ENCODE results near the gene TBX10. TPM values are rescaled to one million over a fixed set of nuclear protein-coding genes. Genes with fewer than 3 reads are reported as not detected.
"Not testable (repeated sequence)": the region's sequence is repeated elsewhere in the genome, so short reads cannot be mapped to it uniquely, and the experiment has no call there.

The TBX10 gene
- total RNA-seq, 1 experiment from 2014 or later = not detected

GRCh38 chr11:67606492-67607295 is 32.9 kb downstream of the TBX10 start, which contains the start of gene NDUFV1:
NDUFV1 (plus strand) TSS chr11:67606936; CDS start chr11:67607005, 69 bp downstream.
- BruUV-seq (replicated peaks) = no TSS peak
- Mint-ChIP-seq H3K27me3 (ENCODE audit: unreplicated experiment) (peaks cover 8% of the 10 kb centered on the region), H3K4me1 (ENCODE audit: low read depth, unreplicated experiment) (peaks cover 10% of the 10 kb centered on the region), H3K36me3 (ENCODE audit: insufficient read depth, unreplicated experiment) (peaks cover 40% of the 10 kb centered on the region), H3K4me3 (ENCODE audit: low read depth, unreplicated experiment) (peak within 1 kb of the TSS; percentile 86), H3K9me3 (ENCODE audit: low read depth, unreplicated experiment) (peaks cover 3% of the 10 kb centered on the region), H3K27ac (ENCODE audit: unreplicated experiment) (peak within 1 kb of the TSS; percentile 48)
- peak; percentile 97 for DNase-seq
- TF ChIP-seq, protein P1, sequence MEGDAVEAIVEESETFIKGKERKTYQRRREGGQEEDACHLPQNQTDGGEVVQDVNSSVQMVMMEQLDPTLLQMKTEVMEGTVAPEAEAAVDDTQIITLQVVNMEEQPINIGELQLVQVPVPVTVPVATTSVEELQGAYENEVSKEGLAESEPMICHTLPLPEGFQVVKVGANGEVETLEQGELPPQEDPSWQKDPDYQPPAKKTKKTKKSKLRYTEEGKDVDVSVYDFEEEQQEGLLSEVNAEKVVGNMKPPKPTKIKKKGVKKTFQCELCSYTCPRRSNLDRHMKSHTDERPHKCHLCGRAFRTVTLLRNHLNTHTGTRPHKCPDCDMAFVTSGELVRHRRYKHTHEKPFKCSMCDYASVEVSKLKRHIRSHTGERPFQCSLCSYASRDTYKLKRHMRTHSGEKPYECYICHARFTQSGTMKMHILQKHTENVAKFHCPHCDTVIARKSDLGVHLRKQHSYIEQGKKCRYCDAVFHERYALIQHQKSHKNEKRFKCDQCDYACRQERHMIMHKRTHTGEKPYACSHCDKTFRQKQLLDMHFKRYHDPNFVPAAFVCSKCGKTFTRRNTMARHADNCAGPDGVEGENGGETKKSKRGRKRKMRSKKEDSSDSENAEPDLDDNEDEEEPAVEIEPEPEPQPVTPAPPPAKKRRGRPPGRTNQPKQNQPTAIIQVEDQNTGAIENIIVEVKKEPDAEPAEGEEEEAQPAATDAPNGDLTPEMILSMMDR (IDR thresholded peaks at IDR 0.05; ENCODE audit: unreplicated experiment) = peak; percentile 69
- intact Hi-C loops (cut with micrococcal nuclease; ENCODE audit: unreplicated experiment) = no loop called here
- CTCF ChIA-PET = no interaction called here

DNA sequence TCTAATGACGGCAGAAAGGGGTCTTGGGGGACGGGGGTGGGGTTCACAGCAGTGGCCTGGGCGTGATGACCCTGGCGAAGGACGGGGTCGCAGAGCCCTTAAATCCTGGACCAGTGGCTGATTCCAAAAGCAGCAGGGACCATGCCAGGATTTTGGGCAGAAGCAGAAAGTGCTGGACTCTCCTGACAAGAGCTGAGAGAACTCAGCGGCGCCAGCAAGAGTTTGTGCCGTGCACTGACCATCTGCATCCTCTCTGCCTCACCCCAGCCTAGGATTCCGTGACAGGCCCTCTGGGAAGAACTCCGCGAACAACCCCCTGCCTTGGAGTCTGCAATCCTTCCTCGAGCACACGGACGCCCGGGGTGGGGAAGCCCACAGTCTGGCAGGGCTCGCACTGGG is 33.5 kb downstream of the TBX10 start:
- Mint-ChIP-seq H3K9me3 (ENCODE audit: low read depth, unreplicated experiment) (peaks cover 3% of the 10 kb centered on the region), H3K4me1 (ENCODE audit: low read depth, unreplicated experiment) (peaks cover 10% of the 10 kb centered on the region), H3K36me3 (ENCODE audit: insufficient read depth, unreplicated experiment) (peaks cover 40% of the 10 kb centered on the region), H3K27ac (ENCODE audit: unreplicated experiment) (peak overlapping the region; percentile 21), H3K27me3 (ENCODE audit: unreplicated experiment) (peaks cover 12% of the 10 kb centered on the region), H3K4me3 (ENCODE audit: low read depth, unreplicated experiment) (peak overlapping the region; percentile 86)
- TF ChIP-seq, protein P1 (IDR thresholded peaks at IDR 0.05; ENCODE audit: unreplicated experiment) = no peak
- intact Hi-C loops (cut with micrococcal nuclease; ENCODE audit: unreplicated experiment) = no loop called here
- no TSS peak for BruUV-seq (replicated peaks)
- CTCF ChIA-PET = no interaction called here
- no peak for DNase-seq

GRCh38 chr11:67605231-67606011 is 34.1 kb downstream of the TBX10 start:
- CTCF ChIA-PET = no interaction called here
- Mint-ChIP-seq H3K27ac (ENCODE audit: unreplicated experiment) (no peak overlapping the region), H3K36me3 (ENCODE audit: insufficient read depth, unreplicated experiment) (peaks cover 40% of the 10 kb centered on the region), H3K9me3 (ENCODE audit: low read depth, unreplicated experiment) (peaks cover 3% of the 10 kb centered on the region), H3K4me1 (ENCODE audit: low read depth, unreplicated experiment) (peaks cover 10% of the 10 kb centered on the region), H3K27me3 (ENCODE audit: unreplicated experiment) (peaks cover 18% of the 10 kb centered on the region), H3K4me3 (ENCODE audit: low read depth, unreplicated experiment) (peak overlapping the region; percentile 86)
- BruUV-seq (replicated peaks) = no TSS peak
- intact Hi-C loops (cut with micrococcal nuclease; ENCODE audit: unreplicated experiment) = no loop called here
- DNase-seq = no peak
- TF ChIP-seq, protein P1 (IDR thresholded peaks at IDR 0.05; ENCODE audit: unreplicated experiment) = no peak

DNA sequence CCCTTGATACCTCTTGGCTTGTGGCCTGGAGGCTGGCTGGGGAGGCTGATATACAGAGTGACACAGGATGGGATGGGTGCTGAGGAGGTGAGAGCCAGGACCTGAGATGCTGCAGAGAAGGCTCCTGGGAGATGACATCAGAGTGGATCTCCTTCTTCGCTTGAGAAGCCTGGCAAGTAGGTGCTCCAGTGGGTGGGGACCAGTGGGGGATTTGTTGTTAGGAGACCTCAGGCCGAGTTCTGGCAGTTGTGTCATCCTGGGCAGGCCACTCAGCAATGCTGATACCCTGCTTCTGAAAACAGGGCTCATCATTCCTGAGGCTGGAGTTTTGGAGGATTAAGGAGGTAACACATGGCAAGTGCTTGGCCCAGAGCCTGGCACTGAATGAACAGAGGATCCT is 34.7 kb downstream of the TBX10 start:
- intact Hi-C loops (cut with micrococcal nuclease; ENCODE audit: unreplicated experiment) = no loop called here
- no peak for DNase-seq
- BruUV-seq (replicated peaks) = no TSS peak

DNA sequence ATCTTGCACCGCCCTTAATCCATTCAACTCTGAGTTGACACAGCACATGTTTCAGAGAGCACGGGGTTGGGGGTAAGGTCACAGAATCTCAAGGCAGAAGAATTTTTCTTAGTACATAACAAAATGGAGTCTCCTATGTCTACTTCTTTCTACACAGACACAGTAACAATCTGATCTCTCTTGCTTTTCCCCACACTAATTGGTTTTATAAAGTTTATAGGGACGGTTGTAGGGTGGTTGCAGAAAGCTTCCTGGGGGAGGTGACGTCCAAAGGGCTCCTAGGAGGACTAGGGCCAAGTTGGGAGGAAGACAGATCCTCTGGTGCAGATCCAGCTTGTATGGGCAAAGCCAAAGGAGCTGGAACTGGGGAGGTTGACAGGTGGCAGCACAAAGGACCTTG is 35.4 kb downstream of the TBX10 start:
- BruUV-seq (replicated peaks); H3K27ac Mint-ChIP-seq (ENCODE audit: unreplicated experiment); DNase-seq; H3K9me3 Mint-ChIP-seq (ENCODE audit: low read depth, unreplicated experiment); CTCF ChIA-PET; intact Hi-C loops (cut with micrococcal nuclease; ENCODE audit: unreplicated experiment): not testable (repeated sequence)
- H3K4me3 Mint-ChIP-seq (ENCODE audit: low read depth, unreplicated experiment) = peak overlapping the region; percentile 6
- H3K4me1 Mint-ChIP-seq (ENCODE audit: low read depth, unreplicated experiment) = peaks cover 10% of the 10 kb centered on the region
- H3K27me3 Mint-ChIP-seq (ENCODE audit: unreplicated experiment) = peaks cover 26% of the 10 kb centered on the region
- peaks cover 36% of the 10 kb centered on the region for H3K36me3 Mint-ChIP-seq (ENCODE audit: insufficient read depth, unreplicated experiment)

More for the DNA sequence above, 34.7 kb downstream of the TBX10 start:
- Mint-ChIP-seq H3K27me3 (ENCODE audit: unreplicated experiment) (peaks cover 24% of the 10 kb centered on the region), H3K4me3 (ENCODE audit: low read depth, unreplicated experiment) (peak overlapping the region; percentile 6), H3K4me1 (ENCODE audit: low read depth, unreplicated experiment) (peaks cover 10% of the 10 kb centered on the region), H3K9me3 (ENCODE audit: low read depth, unreplicated experiment) (peaks cover 3% of the 10 kb centered on the region), H3K27ac (ENCODE audit: unreplicated experiment) (no peak overlapping the region), H3K36me3 (ENCODE audit: insufficient read depth, unreplicated experiment) (peaks cover 40% of the 10 kb centered on the region)
- TF ChIP-seq, protein P1 (IDR thresholded peaks at IDR 0.05; ENCODE audit: unreplicated experiment) = no peak
- CTCF ChIA-PET = no interaction called here
